ENCODE data around the gene RALB. TPM values are rescaled to one million over a fixed set of nuclear protein-coding genes. Genes with fewer than 3 reads are reported as not detected.
A peak's percentile ranks its signal among the peaks of the same experiment; 100 is the strongest.
"Not testable (repeated sequence)": the region's sequence is repeated elsewhere in the genome, so short reads cannot be mapped to it uniquely, and the experiment has no call there.

Gene RALB
- total RNA-seq, 2 experiments from 2014 or later, result 52.5 to 52.9 TPM

DNA sequence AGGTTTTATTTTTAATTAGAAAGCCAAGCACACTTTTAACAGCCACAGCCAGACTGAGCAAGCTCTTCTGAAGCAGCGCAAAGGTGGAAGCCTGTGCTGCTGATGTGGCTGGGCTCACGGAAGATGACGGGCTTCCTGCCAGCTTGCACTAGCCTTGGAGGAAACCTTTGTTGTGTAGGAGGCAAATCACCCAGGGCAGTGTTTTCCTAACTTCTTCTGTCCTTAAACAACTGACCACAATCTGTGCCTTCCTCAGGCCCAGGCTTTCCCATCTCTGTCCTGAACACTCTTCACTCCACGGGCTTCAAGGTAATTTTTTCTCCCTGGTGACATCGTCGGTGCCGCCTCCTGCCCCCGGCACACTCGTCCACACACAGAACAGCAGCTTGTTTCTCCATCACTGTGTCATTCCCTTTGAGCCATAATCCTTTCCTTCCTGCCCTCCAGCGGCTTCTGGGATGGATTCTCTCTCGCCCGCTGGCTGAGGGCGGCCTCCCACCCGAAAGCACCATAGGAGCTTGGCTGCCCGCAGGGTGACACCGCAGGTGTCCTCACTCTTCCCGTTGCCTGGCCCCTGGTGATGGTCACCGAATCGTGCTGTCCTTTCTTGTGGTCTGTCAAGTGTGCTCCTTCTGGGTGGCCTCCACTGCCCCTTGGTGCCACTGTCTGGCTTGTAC, 62.2 kb downstream of the RALB start:
- H3K27me3 Mint-ChIP-seq, result no peaks in the 10 kb centered on the region
- ChIA-PET CTCF (interaction anchor here (0.8 to 4.2 kb wide), 12 partner anchors 15 to 673 kb away, joined by 3 to 60 read pairs (median 7); partner anchors contain the start of genes EPB41L5 and RALB), POLR2A (interaction anchor here (1.2 kb wide), 1 partner anchor 83 kb away, joined by 4 read pairs; no protein-coding TSS in a partner anchor)
- H3K4me3 Mint-ChIP-seq, result no peak overlapping the region
- intact Hi-C loops (cut with micrococcal nuclease), result loop anchor here (5.0 kb wide), 2 partner anchors 558 to 613 kb away; partner anchors contain the start of gene PTPN4
- H3K27ac Mint-ChIP-seq, result no peak overlapping the region
- H3K4me1 Mint-ChIP-seq (ENCODE audit: low read depth), result peaks cover 22% of the 10 kb centered on the region
- peak; percentile 34 for DNase-seq
- no peaks in the 10 kb centered on the region for H3K36me3 Mint-ChIP-seq
- no peaks in the 10 kb centered on the region for H3K9me3 Mint-ChIP-seq

DNA sequence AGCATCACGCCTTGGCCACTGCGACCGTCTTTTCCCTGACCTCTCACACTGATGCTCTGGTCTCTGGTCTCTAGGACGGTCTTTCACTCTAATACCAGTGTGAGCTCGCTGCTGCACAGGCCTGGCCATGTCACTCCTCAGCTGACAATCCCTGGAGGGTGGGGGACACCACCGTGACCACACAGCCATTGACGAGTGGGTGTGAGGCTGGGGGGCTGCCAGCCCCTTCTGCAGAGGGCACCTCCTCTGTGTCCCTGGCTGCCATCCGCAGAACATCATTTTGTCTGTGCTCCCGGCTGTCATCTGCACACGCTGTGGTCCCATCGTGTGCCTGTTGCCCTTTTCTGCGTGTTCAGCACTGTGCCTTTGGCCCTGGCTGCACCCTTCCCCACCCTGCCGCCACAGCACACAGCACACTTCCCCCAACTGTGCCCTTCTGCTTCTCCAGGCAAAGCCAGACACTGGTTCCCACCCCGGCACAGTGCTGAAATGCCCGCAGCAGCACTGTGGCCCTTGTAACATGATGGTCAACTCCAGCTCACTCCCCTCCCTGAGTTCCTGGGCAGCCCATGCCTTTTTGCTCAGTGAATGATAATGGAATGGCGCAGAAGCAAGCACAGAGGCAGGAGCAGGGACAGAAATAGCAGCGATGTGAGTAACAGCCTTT, 62.8 kb downstream of the RALB start:
- no peak for DNase-seq
- intact Hi-C loops (cut with micrococcal nuclease), result no loop called here
- ChIA-PET POLR2A (interaction anchor here (1.2 kb wide), 1 partner anchor 83 kb away, joined by 4 read pairs; no protein-coding TSS in a partner anchor), CTCF (interaction anchor here (4.2 kb wide), 1 partner anchor 110 kb away, joined by 17 read pairs; no protein-coding TSS in a partner anchor)
- Mint-ChIP-seq H3K27me3 (no peaks in the 10 kb centered on the region), H3K9me3 (no peaks in the 10 kb centered on the region), H3K4me1 (ENCODE audit: low read depth) (peaks cover 22% of the 10 kb centered on the region), H3K36me3 (no peaks in the 10 kb centered on the region), H3K4me3 (no peak overlapping the region), H3K27ac (no peak overlapping the region)

DNA sequence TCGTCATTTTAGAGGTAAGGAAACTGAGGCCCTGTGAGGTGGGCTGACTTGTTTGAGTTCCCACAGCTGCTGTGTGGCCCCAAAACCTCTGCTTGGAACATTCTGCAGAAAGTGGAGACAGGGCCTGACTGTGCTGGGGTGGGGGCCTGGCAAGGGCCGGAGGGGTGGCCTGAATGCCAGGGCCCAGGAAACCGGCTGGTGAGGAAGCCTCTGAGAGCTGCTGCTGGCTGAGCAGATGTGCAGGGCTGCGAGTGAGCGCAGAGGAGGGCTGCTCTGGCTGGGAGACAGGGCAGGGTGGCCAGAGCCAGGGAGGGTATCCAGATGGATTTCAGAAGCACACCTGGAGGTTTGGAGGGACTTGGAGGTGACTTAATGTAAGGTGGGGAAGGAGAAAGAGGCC, 63.4 kb downstream of the RALB start:
- intact Hi-C loops (cut with micrococcal nuclease), result no loop called here
- no peaks in the 10 kb centered on the region for H3K36me3 Mint-ChIP-seq
- no peaks in the 10 kb centered on the region for H3K9me3 Mint-ChIP-seq
- DNase-seq, result no peak
- no peak overlapping the region for H3K4me3 Mint-ChIP-seq
- H3K27me3 Mint-ChIP-seq, result no peaks in the 10 kb centered on the region
- H3K4me1 Mint-ChIP-seq (ENCODE audit: low read depth), result peaks cover 22% of the 10 kb centered on the region
- POLR2A ChIA-PET, result no interaction called here
- H3K27ac Mint-ChIP-seq, result no peak overlapping the region
- CTCF ChIA-PET, result interaction anchor here (0.9 kb wide), 1 partner anchor 27 kb away, joined by 3 read pairs; no protein-coding TSS in a partner anchor

DNA sequence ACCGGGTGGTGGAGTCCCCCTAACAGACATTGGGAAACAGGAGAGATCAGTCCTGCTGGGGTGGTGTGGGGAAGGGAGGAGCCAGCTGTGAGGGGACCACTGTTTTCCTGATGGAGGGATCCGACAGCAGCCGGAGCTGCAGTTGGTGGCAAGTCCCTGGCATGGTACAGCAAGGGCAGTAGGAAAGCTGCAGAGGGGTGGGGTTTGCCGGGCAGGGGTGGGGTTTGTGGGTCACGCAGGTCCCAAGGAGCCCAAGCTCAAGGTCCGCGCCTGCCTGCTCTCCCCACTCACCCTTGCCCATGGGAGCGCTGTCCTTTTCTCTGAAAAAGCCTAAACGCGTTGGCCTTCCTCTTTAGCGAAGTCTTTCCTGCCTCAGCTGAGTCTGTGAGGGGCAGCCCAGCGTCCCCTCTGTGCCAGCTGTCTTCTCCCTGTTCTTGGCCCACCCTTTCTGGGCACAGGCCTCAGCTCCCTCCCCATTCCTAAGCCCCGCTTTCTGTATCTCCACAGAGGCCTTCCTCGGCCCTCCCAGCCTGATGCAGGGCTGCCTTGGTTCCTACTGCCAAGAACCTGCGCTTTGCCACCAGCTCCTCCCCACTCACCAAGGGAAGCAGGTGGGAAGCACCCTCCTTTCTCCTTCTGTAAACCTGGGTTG, 64.0 kb downstream of the RALB start:
- Mint-ChIP-seq H3K4me3 (no peak overlapping the region), H3K27ac (no peak overlapping the region), H3K4me1 (ENCODE audit: low read depth) (peaks cover 22% of the 10 kb centered on the region), H3K27me3 (no peaks in the 10 kb centered on the region), H3K36me3 (no peaks in the 10 kb centered on the region), H3K9me3 (no peaks in the 10 kb centered on the region)
- ChIA-PET POLR2A (no interaction called here), CTCF (interaction anchor here (0.6 to 1.4 kb wide), 4 partner anchors 26 to 207 kb away, joined by 3 read pairs; no protein-coding TSS in a partner anchor)
- no peak for DNase-seq
- intact Hi-C loops (cut with micrococcal nuclease), result no loop called here

DNA sequence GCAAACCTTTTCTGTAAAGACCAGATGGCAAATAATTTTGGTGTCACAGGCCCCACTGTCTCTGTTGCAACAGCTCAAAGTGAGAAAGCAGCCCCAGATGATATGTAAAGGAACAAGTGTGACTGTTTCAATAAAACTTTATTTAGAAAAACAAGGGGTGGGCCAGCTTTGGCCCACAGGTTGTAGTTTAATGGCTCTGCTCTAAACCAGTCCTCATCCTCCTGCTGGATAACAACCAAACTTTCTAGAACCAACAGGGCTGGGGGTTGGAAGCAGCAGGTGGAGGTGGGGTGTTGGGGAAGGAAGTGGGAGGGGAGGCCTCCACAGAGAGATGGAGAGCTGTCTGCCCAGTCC, 64.5 kb downstream of the RALB start:
- intact Hi-C loops (cut with micrococcal nuclease), result no loop called here
- no peak for DNase-seq
- H3K27ac Mint-ChIP-seq, result no peak overlapping the region
- no peaks in the 10 kb centered on the region for H3K9me3 Mint-ChIP-seq
- H3K36me3 Mint-ChIP-seq, result no peaks in the 10 kb centered on the region
- CTCF ChIA-PET, result interaction anchor here (0.6 to 1.4 kb wide), 3 partner anchors 105 to 207 kb away, joined by 3 read pairs; no protein-coding TSS in a partner anchor
- H3K4me1 Mint-ChIP-seq (ENCODE audit: low read depth), result peaks cover 22% of the 10 kb centered on the region
- no peak overlapping the region for H3K4me3 Mint-ChIP-seq
- no peaks in the 10 kb centered on the region for H3K27me3 Mint-ChIP-seq
- POLR2A ChIA-PET, result no interaction called here

DNA sequence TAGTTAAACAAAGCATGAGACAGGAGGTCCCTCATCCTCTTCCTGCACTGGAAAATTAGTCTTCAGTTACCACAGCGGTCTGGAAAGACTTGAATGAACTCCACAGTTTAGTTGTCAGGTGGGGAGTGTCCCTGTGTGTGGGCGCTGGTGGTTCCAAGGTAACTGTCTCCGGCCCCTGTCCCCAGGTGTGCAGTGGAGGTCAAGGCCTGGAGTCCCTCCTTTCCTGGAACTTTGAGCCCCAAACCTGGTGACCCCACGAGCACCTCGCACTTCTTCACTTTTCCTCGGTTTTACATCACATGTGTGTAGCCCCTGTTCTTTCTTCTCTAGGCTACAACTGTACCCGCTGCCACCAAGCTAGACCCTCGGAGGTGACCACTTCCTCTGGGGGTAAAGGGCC, 65.3 kb downstream of the RALB start:
- intact Hi-C loops (cut with micrococcal nuclease), result no loop called here
- POLR2A ChIA-PET, result no interaction called here
- no peak overlapping the region for H3K4me3 Mint-ChIP-seq
- DNase-seq, result no peak
- H3K9me3 Mint-ChIP-seq, result no peaks in the 10 kb centered on the region
- no peak overlapping the region for H3K27ac Mint-ChIP-seq
- H3K4me1 Mint-ChIP-seq (ENCODE audit: low read depth), result peaks cover 19% of the 10 kb centered on the region
- H3K27me3 Mint-ChIP-seq, result no peaks in the 10 kb centered on the region
- CTCF ChIA-PET, result interaction anchor here (1.4 kb wide), 1 partner anchor 208 kb away, joined by 3 read pairs; no protein-coding TSS in a partner anchor
- no peaks in the 10 kb centered on the region for H3K36me3 Mint-ChIP-seq

DNA sequence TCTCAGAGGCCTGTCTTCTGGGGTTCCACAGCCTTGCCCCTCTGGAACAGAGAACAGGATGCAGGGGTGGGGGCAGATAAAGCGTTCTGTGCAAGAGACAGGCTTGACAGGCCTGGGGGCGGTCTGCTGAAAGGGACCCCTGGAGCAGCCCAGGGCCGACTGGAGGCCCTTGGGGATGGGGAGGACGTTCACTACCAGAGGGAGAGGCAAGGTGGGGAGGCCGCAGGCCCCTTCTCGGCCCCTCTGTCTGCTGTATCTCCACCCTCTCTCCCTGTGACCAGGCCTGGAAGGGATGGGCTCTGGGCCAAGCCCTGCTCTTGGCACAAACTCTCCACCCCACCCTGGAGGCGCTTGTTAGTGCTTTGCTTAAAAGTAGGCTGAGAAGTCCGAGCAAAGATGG, 66.0 kb downstream of the RALB start:
- no peaks in the 10 kb centered on the region for H3K36me3 Mint-ChIP-seq
- CTCF ChIA-PET, result no interaction called here
- H3K9me3 Mint-ChIP-seq, result no peaks in the 10 kb centered on the region
- no peak overlapping the region for H3K27ac Mint-ChIP-seq
- POLR2A ChIA-PET, result no interaction called here
- no peak overlapping the region for H3K4me3 Mint-ChIP-seq
- DNase-seq, result no peak
- intact Hi-C loops (cut with micrococcal nuclease), result no loop called here
- H3K4me1 Mint-ChIP-seq (ENCODE audit: low read depth), result peaks cover 12% of the 10 kb centered on the region
- no peaks in the 10 kb centered on the region for H3K27me3 Mint-ChIP-seq

DNA sequence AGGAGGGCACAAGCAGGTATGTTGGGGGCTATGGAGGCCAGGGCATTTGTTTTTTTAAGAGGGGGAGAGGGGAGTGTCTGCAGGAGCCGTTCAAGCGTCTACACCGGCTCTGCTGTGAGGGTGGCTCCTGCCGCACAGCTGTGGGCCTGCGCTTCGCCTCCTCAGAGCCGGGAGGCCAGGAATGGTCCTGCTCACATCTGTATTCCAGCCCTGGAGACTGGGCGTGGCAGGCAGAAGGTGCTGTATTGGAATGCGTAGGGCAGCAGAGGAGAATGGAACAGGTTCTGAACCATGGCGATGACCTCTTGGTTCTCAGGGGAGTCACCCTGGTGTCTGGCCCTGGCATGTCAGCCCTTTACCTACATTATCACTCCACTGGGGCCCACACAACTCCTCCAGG, 66.5 kb downstream of the RALB start:
- POLR2A ChIA-PET, result no interaction called here
- no peak overlapping the region for H3K27ac Mint-ChIP-seq
- CTCF ChIA-PET, result no interaction called here
- H3K4me3 Mint-ChIP-seq, result no peak overlapping the region
- H3K4me1 Mint-ChIP-seq (ENCODE audit: low read depth), result peaks cover 9% of the 10 kb centered on the region
- no peaks in the 10 kb centered on the region for H3K9me3 Mint-ChIP-seq
- intact Hi-C loops (cut with micrococcal nuclease), result no loop called here
- no peaks in the 10 kb centered on the region for H3K27me3 Mint-ChIP-seq
- DNase-seq, result no peak
- no peaks in the 10 kb centered on the region for H3K36me3 Mint-ChIP-seq

DNA sequence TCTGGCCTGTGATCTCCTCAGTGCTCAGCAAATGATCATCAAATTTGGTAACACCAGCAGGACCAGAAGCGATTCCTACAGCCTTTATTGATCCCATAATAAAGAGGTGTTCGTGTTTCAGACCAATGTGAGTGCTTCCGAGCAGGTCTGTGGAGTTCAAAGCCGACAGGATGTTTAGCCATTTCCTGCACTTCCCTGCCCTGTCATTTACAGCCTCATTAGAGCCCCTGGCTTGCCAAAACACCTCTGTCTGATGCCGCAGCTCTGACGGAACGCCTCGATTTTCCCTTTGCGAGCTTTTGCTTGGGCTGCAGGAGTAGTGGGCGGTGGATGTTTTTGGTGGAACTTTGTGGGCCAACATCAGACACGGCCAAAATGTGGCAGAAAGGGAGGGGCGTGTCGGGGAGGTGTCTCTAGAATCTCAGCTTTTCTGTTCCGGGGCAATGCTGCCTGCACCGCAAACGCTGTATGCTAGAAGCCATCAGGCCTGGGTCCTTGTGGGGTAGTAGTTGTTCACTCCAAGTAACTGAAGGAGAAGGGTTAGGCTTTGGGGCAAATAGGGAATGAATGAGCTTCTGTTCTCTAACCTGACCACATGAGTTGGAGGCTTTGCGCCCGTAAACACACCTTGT, 67.2 kb downstream of the RALB start:
- H3K9me3 Mint-ChIP-seq, result no peaks in the 10 kb centered on the region
- H3K4me1 Mint-ChIP-seq (ENCODE audit: low read depth), result peaks cover 4% of the 10 kb centered on the region
- no peaks in the 10 kb centered on the region for H3K27me3 Mint-ChIP-seq
- ChIA-PET POLR2A (no interaction called here), CTCF (no interaction called here)
- intact Hi-C loops (cut with micrococcal nuclease), result no loop called here
- no peak overlapping the region for H3K27ac Mint-ChIP-seq
- no peaks in the 10 kb centered on the region for H3K36me3 Mint-ChIP-seq
- DNase-seq, result no peak
- no peak overlapping the region for H3K4me3 Mint-ChIP-seq

DNA sequence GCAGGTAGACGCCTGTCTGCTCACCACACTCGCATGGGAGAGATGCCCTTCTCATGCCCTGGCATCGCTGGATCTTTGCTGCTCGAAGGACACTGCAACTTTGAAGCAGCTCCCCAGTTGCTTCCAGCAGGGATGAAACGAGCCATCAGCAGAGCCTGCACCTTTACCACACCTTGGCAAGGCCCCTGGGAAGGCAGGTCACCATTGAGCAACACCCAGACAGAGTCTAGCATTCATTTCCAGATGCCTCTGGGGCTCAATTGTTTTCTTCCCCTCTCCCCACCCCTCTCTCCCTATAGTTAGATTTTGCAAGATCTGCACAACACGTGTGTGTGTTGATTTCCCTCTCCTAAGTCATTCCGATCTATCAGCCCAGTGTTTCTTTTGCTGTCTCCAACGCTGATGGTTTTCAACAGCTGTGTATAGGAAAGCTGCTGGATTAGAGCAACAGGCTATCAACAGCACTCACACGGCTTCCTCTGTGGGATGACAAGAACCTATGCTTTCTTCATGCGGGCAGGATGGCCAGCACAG, 67.7 kb downstream of the RALB start:
- intact Hi-C loops (cut with micrococcal nuclease), result no loop called here
- Mint-ChIP-seq H3K4me1 (ENCODE audit: low read depth) (no peaks in the 10 kb centered on the region), H3K4me3 (no peak overlapping the region), H3K27ac (no peak overlapping the region), H3K27me3 (no peaks in the 10 kb centered on the region), H3K36me3 (no peaks in the 10 kb centered on the region), H3K9me3 (no peaks in the 10 kb centered on the region)
- POLR2A ChIA-PET, result no interaction called here
- DNase-seq, result no peak
- CTCF ChIA-PET, result no interaction called here

DNA sequence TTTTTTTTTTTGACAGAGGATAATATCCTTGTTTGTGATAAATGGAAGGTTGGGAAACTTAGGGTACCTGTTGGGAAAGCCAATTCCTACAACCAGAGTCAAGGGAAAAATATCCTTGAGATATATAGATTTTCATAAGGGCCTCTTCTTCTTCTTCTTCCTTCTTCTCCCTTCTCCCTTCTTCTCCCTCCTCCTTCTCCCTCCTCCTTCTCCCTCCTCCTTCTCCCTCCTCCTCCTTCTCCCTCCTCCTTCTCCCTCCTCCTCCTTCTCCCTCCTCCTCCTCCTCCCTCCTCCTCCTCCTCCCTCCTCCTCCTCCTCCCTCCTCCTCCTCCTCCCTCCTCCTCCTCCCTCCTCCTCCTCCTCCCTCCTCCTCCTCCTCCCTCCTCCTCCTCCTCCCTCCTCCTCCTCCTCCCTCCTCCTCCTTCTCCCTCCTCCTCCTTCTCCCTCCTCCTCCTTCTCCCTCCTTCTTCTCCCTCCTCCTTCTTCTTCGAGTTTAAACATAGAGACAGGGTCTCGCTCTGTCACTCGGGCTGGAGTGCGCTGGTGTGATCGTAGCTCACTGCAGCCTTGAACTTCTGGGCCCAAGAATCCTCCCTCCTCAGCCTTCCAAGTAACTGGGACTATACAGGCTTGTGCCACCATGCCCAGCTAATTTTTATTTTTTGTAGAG, 68.4 kb downstream of the RALB start:
- DNase-seq; H3K27ac Mint-ChIP-seq; H3K4me1 Mint-ChIP-seq (ENCODE audit: low read depth); H3K27me3 Mint-ChIP-seq; H3K9me3 Mint-ChIP-seq; H3K36me3 Mint-ChIP-seq; CTCF ChIA-PET; POLR2A ChIA-PET; H3K4me3 Mint-ChIP-seq; intact Hi-C loops (cut with micrococcal nuclease): not testable (repeated sequence)

Data from activated CD4-positive, alpha-beta memory T cell treated with anti-CD3 and anti-CD28 coated beads for 36 hours (primary cell).